HuH-7.5 (cell line): Measurements from ENCODE around the gene ELL2.
"Not testable (repeated sequence)": the region's sequence is repeated elsewhere in the genome, so short reads cannot be mapped to it uniquely, and the experiment has no call there.

Experiments
- DNase-seq: peaks from one replicate; pipeline ENCODE4 v3.0.0; 2011; ENCODE audit warnings: low spot score

ELL2 gene

DNA sequence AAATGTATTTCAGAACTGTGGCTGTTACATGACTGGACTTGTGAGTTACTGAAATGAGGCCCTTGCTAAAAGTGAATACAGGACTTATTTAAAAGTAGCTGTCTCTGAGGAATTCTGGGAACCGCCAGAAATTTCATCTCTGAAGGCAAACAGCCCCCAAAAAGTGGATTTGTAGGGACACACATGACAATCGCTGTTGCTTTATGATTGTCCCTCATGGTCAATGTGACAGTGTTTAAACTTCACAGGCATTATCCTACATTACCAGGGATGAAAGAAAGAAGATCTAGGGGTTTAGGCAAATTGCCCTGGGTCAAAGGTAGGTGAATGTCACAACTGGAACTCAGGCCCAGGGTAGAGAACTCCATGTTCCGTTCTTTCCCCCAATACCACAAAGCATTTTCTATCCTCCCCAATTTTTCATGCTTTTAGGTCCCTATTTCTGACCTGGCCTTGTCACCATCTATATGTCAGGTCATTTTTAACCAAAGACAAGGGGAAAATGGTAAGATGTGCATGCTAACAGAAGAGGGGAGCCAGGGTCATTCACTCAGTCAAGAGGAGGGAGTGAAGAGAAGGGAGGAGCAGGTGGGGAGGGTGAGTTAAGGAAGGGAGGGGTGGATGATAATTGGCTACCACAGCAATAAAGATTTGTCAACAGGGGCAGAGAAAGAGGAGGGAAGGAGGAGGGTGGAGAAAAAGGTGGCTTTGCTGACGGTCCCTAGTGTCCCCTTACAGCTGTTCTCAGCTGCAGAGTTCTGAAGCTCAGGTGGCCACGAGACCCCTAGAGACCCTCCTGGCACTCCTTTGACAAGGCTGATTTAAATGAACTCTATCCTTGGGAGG lies 81.3 kb downstream of the ELL2 start:
- DNase-seq, result no peak

DNA sequence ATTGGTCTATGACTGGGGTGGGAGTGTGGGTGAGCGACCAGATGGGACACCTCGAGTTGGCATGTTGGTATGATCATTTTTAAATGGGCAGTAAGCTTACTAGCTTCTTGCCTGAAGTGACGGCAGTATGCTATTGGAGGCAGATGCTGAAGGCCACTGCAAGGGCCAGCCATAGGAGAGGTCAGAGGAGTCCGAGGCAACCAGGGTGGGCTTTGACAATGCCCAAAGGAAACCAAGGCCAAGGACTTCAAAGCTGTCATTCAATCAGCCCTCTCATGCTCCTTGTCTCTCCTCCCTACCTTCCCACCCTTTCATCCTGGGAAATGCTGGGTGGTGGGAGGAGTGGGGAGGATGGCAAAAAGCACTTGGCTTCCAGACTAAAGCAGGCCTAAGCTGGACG lies 82.0 kb downstream of the ELL2 start:
- DNase-seq, result no peak

DNA sequence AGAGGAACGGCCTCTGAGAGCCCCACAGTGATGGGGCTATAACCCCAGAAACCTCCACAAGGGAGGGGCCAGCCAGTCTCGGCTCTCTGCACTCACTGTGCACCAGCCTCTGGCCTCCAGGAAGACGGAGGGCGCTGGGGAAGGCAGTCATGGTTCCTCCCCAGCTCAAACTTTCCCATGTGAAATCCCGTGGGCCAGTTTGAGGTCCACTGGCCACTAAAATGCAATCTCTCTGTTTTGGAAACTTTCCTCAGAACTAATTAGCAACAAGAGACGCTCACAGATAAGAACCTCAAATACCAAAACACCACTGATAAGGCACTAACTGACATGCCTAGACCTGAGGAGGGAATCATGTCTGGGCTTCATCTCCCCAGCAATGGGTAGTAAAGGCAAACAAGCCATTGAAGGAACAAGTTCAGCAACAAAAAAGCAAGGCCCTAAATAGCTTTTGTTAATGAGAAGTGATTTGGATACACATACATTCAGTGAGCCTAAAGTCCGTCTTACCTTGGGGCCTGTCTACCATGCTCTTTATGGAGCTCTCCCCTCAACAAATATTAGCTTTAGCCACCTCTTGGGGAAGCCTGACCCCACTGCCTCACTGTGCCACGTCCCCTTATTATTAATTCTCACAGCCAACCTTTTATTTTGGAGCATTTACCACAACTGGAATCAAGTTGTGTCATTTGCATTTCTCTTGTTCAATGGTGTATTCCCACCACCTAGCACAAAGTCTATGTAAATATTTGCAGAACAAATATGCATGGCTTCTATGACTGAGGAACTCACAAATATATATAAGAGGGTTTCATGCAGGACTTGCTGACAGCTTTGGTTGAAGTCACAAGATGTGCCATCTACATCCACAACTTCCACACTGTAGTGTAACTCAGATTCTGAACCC lies 83.0 kb downstream of the ELL2 start:
- DNase-seq, result no peak

DNA sequence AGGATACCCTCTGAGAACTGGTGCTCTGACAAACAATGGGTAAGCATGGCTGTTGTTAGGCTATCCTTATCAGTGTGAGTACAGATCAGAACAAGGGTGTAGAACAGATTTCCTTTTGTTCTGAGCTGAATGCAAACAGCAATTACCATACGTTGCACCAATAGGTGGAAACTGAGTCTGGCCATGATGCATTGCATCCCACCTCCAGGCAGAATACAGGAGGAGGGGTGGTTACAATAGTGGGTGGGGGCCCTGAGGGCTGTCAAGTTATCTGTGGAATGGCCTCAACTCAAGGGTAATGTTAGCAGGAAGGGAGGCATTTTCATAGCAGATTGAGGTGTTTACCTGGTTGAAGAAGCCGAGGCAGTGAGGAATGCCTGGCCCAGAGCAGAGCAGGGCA lies 84.9 kb downstream of the ELL2 start:
- no peak for DNase-seq

DNA sequence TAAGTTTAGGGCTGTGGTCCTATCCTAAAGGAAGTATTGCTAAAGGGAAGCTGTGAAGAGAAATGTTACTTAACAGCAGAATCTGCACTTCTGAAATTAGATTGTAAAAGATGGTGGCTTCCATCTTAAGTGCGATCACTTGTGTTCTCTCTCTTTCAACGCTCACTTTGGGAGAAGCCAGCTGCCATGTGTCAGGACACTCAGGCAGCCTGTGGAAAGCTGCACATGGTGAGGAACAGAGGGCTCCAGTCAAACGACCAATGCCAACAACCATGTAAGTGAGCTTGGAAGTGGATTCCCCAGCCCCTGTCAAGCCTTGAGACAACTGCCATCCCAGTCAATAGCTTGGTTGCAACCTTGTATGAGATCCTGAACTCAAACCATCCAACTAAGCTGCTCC lies 87.4 kb downstream of the ELL2 start:
- no peak for DNase-seq

DNA sequence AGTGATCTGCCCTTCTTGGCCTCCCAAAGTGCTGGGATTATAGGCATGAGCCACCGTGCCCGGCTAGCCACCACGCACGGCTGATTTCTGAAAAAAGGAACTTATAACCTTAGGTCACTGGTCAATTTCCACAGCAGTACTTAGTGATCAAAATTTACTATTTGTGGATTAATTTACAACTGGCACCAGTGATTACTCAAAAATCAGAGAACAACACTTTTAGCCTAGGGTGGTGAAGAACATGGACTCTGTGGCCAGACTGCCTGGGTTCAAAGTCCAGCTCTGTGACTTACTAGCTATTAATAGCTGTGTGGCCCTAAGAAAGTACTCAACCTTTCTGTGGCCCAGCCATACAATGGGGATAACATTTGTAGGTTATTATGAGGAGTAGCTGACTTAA lies 88.3 kb downstream of the ELL2 start:
- DNase-seq, result no peak

DNA sequence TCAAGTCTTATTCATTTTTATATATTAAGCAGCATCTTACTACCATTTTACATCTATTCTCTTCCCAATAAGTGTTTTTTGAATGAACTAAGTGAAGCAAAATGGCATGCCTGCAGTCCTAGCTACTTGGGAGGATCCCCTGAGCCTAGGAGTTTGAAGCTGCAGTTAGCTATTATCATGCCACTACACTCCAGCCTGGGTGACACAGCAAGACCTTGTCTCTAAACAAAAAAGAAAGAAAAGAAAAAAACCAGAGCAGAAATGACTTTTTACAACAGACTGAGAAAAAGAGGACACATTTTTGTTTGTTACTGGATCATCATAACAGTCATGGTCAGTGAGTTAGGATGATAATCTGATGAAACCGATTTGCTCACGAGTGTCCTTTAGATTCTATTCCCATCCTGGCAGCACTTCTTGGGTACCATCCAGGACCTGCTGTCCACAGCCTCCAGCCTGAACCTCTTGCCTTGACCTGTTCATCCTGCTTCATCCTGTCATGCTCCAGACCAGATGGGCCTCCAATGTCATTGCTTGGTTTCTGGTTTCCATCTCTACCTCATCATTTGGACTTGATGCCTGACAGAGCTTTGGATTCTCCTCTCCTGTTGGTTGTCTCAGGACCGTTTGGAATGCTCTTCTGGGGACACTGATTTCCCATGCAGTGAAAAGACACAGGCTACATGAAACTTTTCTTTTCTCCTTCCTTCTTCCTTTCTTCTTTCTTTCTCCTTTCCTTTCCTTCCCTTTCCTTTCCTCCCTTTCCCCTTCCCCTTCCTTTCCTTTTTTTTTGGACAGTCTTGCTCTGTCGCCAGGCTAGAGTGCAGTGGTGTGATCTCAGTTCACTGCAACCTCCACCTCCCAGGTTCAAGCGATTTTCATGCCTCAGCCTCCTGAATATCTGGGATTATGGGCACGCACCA lies 89.0 kb downstream of the ELL2 start:
- no peak for DNase-seq

DNA sequence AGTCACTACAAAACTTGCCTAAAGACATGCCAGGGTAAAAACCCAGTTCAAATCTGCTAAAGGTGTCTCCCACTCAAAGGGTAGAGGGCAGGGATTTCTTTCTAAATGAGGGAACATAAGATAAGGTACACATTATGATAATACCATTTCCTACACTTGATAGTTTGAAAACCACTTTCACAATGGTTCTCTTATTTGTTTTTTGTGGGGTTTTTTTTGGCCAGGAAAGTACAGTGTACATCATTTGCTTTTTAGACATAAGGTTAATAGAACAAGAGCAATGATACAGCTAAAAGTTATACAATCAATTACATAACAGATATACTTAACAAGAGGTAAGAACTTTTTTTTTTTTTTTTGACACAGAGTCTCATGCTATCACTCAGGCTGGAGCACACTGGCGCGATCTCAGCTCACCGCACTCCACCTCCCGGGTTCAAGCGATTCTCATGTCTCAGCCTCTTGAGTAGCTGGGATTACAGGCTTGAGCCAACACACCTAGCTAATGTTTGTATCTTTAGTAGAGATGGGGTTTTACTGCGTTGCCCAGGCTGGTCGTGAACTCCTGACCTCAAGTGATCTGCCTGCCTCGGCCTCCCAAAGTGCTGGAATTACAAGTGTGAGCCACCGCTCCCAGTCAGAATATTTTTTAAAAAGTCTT lies 90.4 kb downstream of the ELL2 start:
- DNase-seq, result no peak

DNA sequence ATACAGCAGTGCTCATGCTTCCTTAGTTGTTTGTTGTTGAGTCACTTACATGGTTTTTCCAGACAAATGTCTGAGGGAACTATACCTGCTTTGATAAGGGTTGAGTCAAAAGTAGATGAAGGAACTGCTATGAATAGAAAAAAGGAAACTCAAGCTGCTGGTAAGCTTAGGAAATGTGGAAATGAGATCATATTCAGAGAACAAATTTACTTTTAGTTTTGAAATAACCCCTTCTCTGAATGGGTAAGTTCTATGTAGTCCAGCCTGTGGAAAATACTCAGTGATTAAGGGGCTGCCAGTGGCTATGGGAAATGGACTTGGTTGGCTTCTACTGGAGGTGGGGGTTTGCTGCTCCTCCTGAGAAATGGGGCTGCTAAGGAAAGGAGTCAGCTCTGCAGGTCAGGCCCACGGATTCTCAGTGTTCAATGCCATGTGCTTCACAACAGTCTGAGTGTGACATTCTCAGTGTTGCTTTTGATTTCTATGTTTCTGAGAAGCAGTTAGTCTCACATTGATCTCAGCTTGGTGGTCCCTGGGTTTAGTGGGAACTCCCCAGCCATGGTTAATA lies 91.5 kb downstream of the ELL2 start:
- DNase-seq, result no peak

DNA sequence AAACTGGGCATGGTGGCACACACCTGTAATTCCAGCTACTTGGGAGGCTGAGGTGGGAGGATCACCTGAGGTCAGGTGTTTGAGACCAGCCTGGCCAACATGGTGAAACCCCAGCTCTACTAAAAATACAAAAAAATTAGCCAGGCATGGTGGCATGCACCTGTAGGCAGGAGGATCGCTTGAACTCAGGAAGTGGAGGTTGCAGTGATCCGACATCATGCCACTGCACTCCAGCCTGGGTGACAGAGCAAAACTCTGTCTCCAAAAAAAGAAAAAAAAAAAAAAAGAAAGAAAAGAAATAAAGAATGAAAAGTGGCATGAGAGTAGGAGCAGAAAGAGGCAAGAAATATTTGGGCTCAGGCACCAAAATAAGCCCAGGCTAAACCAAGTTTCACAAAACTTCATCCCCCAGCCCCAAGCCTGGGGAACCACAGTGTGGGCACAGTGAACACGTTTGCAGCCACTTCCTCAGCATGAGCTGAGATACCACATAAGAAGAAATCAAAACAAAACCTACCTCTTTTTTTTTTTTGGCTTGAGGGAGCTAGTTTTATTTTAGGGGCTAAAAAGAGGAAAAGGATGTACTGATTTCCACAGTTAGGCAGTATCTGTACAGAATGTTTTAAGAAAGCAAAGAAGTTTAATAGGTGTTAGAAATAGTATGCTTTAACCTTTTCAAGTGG lies 92.3 kb downstream of the ELL2 start:
- not testable (repeated sequence) for DNase-seq

DNA sequence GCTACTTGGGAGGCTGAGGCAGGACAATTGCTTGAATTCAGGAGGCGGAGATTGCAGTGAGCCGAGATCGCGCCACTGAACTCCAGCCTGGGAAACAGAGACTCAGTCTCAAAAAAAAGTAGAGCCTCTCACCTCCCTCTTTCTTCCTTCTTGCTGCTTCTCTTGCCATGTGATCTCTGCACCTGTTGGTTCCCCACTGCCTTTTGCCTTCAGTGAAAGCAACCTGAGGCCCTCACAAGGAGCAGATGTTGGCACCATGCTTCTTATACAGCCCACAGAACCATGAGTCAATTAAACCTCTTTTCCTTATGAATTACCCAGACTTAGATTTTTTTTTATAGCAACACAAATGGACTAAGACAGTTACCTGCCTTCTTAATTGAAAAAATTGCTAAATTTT lies 93.5 kb downstream of the ELL2 start:
- no peak for DNase-seq

DNA sequence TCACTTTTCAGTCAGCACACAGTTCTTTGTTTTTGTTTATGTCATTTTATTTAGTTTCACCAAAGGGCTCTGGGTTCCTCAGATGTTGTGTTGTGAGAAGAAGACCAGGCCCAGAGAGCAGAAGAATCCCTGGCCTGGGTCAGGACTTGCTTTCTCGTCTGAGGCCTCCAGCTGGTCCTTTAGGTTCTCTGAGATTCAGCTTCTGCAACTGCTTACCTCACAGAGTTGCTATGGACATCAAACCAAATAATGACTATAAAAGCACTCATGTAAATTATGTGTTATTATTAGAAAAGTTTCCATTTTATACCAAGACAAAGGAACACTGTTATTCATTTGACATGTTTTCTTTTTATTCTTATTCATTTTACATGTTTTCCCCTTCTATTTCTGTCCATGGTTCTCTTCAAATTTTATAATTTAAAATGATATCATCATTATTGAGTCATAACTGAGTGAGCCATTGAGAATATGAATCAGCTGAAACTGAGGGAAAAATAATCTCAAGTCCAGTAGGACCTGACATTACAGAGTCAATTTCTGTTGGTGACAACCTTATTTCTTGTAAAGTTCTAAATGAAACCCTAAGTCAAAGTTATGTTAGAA lies 95.1 kb downstream of the ELL2 start:
- DNase-seq, result no peak

DNA sequence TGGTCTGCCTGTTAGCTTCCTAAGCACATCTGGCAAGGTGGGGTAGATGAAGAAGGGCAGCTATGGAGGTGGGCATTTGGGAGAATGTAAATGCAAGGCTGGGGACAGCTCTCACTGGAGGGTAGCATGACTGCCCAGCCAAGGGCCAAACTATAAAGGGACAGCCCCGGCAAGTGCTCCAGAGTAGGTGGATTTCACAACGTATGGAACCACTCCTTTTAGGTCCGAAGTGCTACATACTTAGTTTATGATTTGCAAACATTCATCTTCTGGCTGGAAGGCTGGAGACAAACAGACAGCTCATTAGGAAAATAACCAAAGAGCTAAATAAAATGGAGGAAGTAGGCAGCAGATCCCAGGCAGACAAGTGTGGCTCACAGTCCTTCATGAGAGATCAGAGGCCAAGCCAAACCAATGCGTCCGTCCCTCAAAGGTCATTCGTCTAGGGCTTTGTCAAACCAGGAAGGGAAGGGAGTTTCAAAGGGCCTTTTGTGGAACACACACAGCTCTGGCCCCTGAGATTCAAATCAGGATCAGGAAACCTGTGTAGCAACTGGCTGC lies 96.6 kb downstream of the ELL2 start:
- DNase-seq, result no peak

DNA sequence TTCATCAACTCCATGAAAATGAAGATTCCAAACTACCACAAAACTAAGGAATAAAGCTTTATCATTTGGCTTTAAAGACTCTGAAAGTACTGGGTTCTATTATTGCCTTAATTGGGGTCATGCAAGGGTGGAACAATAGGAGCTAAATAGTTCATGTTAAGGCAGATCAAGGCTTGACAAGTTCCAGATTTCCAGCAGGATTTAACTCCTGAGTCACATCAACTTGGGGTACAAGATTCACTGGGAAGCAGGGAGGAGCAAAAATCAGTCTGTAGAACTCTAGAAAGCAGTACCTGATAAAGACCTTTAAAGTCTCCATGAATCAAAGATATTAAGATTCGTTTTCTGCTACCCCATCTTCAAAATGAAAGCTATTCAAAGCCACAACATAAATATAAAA lies 97.2 kb downstream of the ELL2 start:
- no peak for DNase-seq

DNA sequence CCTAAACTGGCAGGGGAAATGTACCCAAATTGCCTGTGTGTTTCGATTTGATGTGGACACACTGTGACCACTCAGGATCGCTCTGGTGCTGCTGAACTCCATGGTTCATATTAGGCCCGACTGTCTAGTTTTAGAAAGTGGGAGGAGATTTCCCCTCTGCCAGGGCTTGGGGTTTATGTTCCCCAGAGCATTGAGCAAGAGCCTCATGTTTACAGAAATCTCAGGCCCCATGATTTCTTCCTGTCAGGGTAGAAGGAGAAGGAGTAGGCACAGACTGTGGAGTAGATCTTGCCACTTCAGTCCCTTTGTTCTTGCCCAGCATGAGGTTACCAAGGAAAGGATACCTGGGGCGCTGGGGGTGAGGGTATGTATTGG lies 98.3 kb downstream of the ELL2 start:
- DNase-seq, result no peak

DNA sequence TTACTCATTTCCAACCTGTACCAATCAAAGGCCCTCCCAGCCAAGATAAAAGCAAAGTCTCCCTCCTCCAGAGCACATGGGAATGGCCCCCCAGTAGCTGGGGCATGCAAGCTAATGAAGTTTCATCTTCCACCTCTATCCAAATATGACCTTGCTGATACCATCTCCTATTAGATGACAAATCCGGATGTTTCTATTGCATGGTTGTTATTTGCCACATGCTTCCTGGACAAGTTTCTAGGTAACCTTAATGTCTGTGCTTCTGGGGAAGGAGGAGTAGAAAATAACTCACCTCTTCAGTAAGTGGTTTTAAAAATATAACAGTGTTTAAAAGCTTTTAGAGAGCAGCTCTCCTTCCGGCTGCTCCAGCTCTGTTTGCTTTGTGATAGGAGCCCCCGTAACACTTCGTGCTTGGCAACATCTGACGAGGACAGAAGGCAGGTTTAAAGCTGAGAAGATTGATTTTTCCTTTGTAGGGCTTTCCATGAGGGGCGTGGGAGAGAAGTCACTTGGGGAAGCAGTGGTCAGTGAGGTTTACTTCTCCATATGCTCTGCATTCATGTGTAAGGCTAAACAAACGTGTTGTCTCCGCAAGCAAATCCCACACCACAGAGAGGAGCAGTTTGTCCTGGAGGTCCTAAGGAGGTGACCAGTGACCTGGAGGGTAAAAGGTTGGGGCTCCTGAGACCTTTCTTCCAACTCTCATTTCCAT lies 98.8 kb downstream of the ELL2 start:
- DNase-seq, result no peak

DNA sequence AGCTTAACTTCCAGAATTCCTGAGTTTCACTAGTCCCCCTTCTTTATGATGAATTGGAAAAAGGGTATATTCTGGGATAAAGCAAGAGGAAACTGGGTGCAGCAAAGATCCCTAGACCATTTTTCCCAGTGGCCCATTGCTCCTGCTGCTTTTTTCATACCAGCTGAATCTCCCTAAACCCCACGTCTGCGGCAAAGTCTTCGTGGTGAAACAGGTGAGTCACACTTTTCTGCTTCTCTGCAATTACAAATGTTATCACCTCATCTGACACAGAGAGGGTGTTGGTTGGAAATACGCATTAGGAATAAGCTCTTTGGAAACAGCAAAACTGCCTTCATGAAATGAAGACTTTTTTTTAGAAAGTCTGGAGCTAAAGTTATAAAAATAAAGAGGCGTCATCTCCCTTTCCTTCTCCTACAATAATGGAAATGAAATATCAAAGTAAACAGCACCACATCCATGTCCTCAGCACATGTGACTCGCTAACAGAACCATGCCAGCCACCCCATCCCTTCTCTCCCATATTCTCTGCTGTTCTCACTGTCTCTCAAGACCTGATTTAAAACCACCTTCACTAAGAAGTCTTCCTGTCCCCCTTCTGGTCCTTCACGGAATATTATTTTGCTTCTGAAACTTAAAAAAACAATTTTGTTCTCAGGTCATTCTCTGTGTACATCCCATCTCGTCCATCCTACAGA lies 99.6 kb downstream of the ELL2 start:
- no peak for DNase-seq

DNA sequence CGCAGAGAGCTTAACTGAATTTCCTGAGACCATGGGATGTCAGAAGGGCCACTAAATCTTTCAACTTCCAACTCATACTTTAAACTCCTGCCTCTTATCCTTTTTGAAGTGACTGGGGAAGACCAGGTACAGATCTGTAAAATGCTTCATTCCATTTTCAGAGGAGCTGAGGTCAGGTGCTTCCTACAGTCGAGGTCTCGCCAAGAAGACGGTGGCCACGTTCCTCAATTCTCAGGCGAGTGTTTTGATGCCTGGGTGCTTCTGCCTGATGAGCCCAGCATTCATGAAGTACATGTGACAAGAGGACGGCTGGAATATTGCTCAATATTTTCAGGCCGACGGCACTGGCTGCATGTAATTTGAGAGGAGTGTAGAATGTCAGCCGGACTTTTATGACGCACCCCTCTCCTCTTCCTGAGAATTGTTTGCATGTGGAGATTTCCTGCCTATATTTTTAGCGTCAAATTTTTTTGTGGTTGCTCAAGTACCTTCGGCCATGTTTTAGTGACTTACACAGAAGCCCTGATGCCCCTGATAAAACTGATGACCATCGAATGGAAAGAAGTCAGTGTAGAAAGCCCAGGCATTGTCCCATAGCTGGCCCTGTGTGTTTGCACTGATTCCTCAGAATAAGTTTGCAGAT lies 100.3 kb downstream of the ELL2 start:
- peak; percentile 61 for DNase-seq
